B cell (primary cell): Measurements from ENCODE around the gene ADAP2. TPM values are rescaled to one million over a fixed set of nuclear protein-coding genes. Genes with fewer than 3 reads are reported as not detected.

Experiments
- ATAC-seq: fragments of 200-7000 bp; cut with Tn5 transposase; one replicate; pipeline ENCODE4 v1.10.0; 2021; ENCODE audit warnings: low read depth, mild to moderate bottlenecking, moderate number of reproducible peaks, moderate library complexity
- CTCF ChIA-PET: fragments of 350-600 bp; sonication (Branson Sonifier 250); formaldehyde crosslinking; loops from one replicate; lab custom pipeline; 2021; ENCODE audit warnings: antibody characterized with exemption, inconsistent platforms; lab: Charles Lee
- POLR2A ChIA-PET: fragments of 350-600 bp; sonication (Branson Sonifier 250); formaldehyde crosslinking; loops from one replicate; lab custom pipeline; 2021; ENCODE audit warnings: antibody characterized with exemption; lab: Charles Lee
- DNase-seq: peaks from one replicate; pipeline ENCODE4 v3.0.0; 2013
- H2AFZ ChIP-seq: 2 replicates; pipeline ENCODE4 v1.6.1; 2012; ENCODE audit warnings: mild to moderate bottlenecking, low read depth, low read length; ENCODE audit not compliant: insufficient read depth, poor library complexity, severe bottlenecking
- H3K27ac ChIP-seq, 2 donors: 1 replicate in 1 of 2; 2 replicates in 1 of 2; pipeline ENCODE4 v1.5.1; 2012 to 2013; ENCODE audit warnings: low read length in 2 of 2, mild to moderate bottlenecking in 2 of 2, moderate library complexity in 1 of 2
- H3K27me3 ChIP-seq, 4 experiments: fragments of 200-600 bp in 1 of 4; sonication (generic) in 1 of 4; replicated peaks in 1 of 4; 1 replicate in 2 of 4; 2 replicates in 2 of 4; pipeline versions ENCODE4 v1.6.1 to v1.7.0; 2013 to 2016; ENCODE audit warnings: low read length in 3 of 4, mild to moderate bottlenecking in 2 of 4, mixed read lengths in 1 of 4, moderate library complexity in 1 of 4; ENCODE audit not compliant: insufficient read depth in 4 of 4, control insufficient read depth in 3 of 4; ENCODE audit errors: control extremely low read depth in 1 of 4
- H3K36me3 ChIP-seq, 2 experiments: replicated peaks in 1 of 2; 1 replicate in 1 of 2; 2 replicates in 1 of 2; pipeline versions ENCODE4 v1.6.1 to v1.7.1; 2013; ENCODE audit warnings: low read length in 1 of 2; ENCODE audit not compliant: insufficient read depth in 2 of 2, control insufficient read depth in 1 of 2; ENCODE audit errors: control extremely low read depth in 1 of 2, extremely low read depth in 1 of 2
- H3K4me1 ChIP-seq, 2 donors: fragments of 200-600 bp in 1 of 2; sonication (generic) in 1 of 2; 1 replicate in 1 of 2; 2 replicates in 1 of 2; pipeline versions ENCODE4 v1.5.1 to v1.6.1; 2013 to 2017; ENCODE audit warnings: low read length in 2 of 2; ENCODE audit not compliant: control insufficient read depth in 2 of 2, insufficient read depth in 2 of 2
- H3K4me2 ChIP-seq: replicated peaks from 2 replicates; pipeline ENCODE3; 2012; ENCODE audit warnings: mild to moderate bottlenecking, low read depth, low read length; ENCODE audit not compliant: poor library complexity, severe bottlenecking
- H3K4me3 ChIP-seq, 5 experiments: fragments of 200-600 bp in 1 of 5; sonication (generic) in 1 of 5; 1 replicate in 3 of 5; 2 replicates in 2 of 5; pipeline versions ENCODE4 v1.5.1 to v1.7.0; 2011 to 2016; ENCODE audit warnings: low read length in 4 of 5, mild to moderate bottlenecking in 4 of 5, low read depth in 2 of 5, control low read depth in 1 of 5, moderate library complexity in 1 of 5; ENCODE audit not compliant: insufficient read depth in 1 of 5; ENCODE audit errors: control extremely low read depth in 1 of 5, extremely low read depth in 1 of 5
- H3K79me2 ChIP-seq: fragments of 200-600 bp; sonication (generic); one replicate; pipeline ENCODE4 v1.6.0; 2016; ENCODE audit warnings: low read length; ENCODE audit not compliant: control insufficient read depth, insufficient read depth
- H3K9ac ChIP-seq: fragments of 200-600 bp; sonication (generic); 2 replicates; pipeline ENCODE4 v1.6.1; 2017; ENCODE audit warnings: mild to moderate bottlenecking, low read length, moderate library complexity
- H3K9me3 ChIP-seq, 3 donors: one replicate each; pipeline versions ENCODE4 v1.6.1 to v1.7.1; 2013; ENCODE audit warnings: low read length in 2 of 3; ENCODE audit not compliant: control insufficient read depth in 2 of 3, insufficient read depth in 1 of 3; ENCODE audit errors: control extremely low read depth in 1 of 3
- H4K20me1 ChIP-seq: 2 replicates; pipeline ENCODE4 v1.6.0; 2012; ENCODE audit warnings: mild to moderate bottlenecking, low read length; ENCODE audit not compliant: insufficient read depth, control insufficient read depth, poor library complexity, severe bottlenecking
- H3K27ac Mint-ChIP-seq: one replicate; pipeline ENCODE4 v1.8.0; 2021; ENCODE audit warnings: mixed read lengths
- H3K27me3 Mint-ChIP-seq: one replicate; pipeline ENCODE4 v1.8.0; 2021; ENCODE audit warnings: mixed read lengths
- H3K4me1 Mint-ChIP-seq: one replicate; pipeline ENCODE4 v1.8.0; 2021; ENCODE audit warnings: mixed read lengths
- H3K4me3 Mint-ChIP-seq: one replicate; pipeline ENCODE4 v1.8.0; 2021; ENCODE audit warnings: mixed read lengths
- H3K9me3 Mint-ChIP-seq: one replicate; pipeline ENCODE4 v1.8.0; 2022; ENCODE audit warnings: mixed read lengths; ENCODE audit not compliant: insufficient read depth
- EZH2 ChIP-seq: IDR thresholded peaks from 2 replicates; pipeline ENCODE4 v1.6.1; 2012; ENCODE audit warnings: borderline replicate concordance, low read depth, mild to moderate bottlenecking, moderate library complexity, low read length; ENCODE audit not compliant: insufficient read depth, poor library complexity, severe bottlenecking
- WGBS: methylation state at CpG from one replicate; pipeline ENCODE4 v1.1.5; 2013; ENCODE audit warnings: missing lambda C conversion rate; ENCODE audit not compliant: insufficient coverage; 5-methylcytosine and 5-hydroxymethylcytosine counted together
- intact Hi-C: fragments of 100-400 bp; cut with micrococcal nuclease; formaldehyde crosslinking; loops from one replicate; pipeline ENCODE4 v1.10.0; 2022
- polyA plus RNA-seq: library from polyadenylated mRNA; depleted of rRNA; stranded (reverse); fragments of >200 nt; gene quantifications from 2 replicates; pipeline ENCODE4 v1.2.3, GENCODE V29; 2012
- total RNA-seq, 2 donors: library from RNA; stranded (reverse); fragments of 120-200 nt in 1 of 2; gene quantifications; 1 replicate in 1 of 2; 2 replicates in 1 of 2; pipeline versions ENCODE4 v1.2.3 to v1.2.4, GENCODE V29; 2013 to 2022
- TF ChIP-seq, protein P1 (sequence below): fragments of 200-600 bp; IDR thresholded peaks from one replicate; pipeline ENCODE4 v1.8.0; 2022; ENCODE audit warnings: antibody characterized with exemption, mild to moderate bottlenecking

The ADAP2 gene
- total and polyA plus RNA-seq, 2 donors (not counting 1 experiment from before 2014, with no cell fraction given): 8.5 to 14.6 TPM

DNA sequence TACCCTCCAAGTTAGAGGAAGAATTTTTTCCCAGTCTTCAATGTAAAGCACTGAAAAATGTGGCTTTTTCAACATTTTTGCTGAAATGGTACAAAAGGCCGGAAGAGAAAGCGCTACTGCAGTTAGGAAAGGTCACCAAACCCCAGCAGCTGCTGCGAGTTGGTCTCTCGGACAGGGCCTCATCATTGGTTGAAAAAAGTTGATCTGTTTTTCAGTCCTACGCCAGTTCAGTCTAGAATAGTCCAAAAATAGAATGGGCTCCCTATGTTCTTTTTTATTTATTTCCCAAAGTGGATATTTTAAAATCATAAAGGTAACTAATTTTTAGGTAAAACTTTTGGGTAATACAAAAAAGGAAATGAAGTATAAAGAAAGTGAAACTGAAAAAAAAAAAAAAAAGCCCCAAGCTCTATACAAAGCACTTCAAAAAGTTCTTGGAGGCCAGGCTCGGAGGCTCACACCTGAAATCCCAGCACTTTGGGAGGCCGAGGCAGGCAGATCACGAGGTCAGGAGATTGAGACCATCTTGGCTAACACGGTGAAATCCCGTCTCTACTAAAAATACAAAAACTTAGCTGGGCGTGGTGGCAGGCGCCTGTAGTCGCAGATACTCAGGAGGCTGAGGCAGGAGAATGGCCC, 17.4 kb downstream of the ADAP2 start:
- Histone ChIP-seq H3K9me3 (no peaks in the 10 kb centered on the region), H4K20me1 (no peaks in the 10 kb centered on the region), H3K27ac (peak overlapping the region; percentile 66 to 79), H2AFZ (peak overlapping the region; percentile 76), H3K27me3 (no peaks in the 10 kb centered on the region), H3K36me3 (peaks cover 0 to 7% of the 10 kb centered on the region in 2 experiments), H3K4me3 (peak overlapping the region in 2 of 5 experiments; percentile 30 to 50), H3K4me2 (peak overlapping the region; percentile 62), H3K79me2 (peaks cover 11% of the 10 kb centered on the region), H3K9ac (peak overlapping the region; percentile 15), H3K4me1 (peaks cover 7 to 12% of the 10 kb centered on the region in 2 donors)
- ChIA-PET CTCF (interaction anchor here (0.5 to 2.0 kb wide), 4 partner anchors 18 to 595 kb away, joined by 3 to 5 read pairs (median 3); partner anchors contain the start of gene RNF135), POLR2A (interaction anchor here (0.6 to 1.5 kb wide), 7 partner anchors 13 to 950 kb away, joined by 3 to 7 read pairs (median 5); partner anchors contain the start of gene ADAP2)
- Mint-ChIP-seq H3K27me3 (no peaks in the 10 kb centered on the region), H3K27ac (peak overlapping the region; percentile 89), H3K9me3 (no peaks in the 10 kb centered on the region), H3K4me1 (peaks cover 12% of the 10 kb centered on the region), H3K4me3 (peak overlapping the region; percentile 64)
- intact Hi-C loops: loop anchor here (2.0 kb wide), 2 partner anchors 16 to 32 kb away; partner anchors contain the start of gene RNF135
- peak; percentile 58 for DNase-seq
- ATAC-seq: peak; percentile 60
- WGBS: 68% methylated on average over 9 of the region's 13 CpGs
- no peak for TF ChIP-seq EZH2
- TF ChIP-seq, protein P1, sequence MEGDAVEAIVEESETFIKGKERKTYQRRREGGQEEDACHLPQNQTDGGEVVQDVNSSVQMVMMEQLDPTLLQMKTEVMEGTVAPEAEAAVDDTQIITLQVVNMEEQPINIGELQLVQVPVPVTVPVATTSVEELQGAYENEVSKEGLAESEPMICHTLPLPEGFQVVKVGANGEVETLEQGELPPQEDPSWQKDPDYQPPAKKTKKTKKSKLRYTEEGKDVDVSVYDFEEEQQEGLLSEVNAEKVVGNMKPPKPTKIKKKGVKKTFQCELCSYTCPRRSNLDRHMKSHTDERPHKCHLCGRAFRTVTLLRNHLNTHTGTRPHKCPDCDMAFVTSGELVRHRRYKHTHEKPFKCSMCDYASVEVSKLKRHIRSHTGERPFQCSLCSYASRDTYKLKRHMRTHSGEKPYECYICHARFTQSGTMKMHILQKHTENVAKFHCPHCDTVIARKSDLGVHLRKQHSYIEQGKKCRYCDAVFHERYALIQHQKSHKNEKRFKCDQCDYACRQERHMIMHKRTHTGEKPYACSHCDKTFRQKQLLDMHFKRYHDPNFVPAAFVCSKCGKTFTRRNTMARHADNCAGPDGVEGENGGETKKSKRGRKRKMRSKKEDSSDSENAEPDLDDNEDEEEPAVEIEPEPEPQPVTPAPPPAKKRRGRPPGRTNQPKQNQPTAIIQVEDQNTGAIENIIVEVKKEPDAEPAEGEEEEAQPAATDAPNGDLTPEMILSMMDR: no peak
